GM23248 (cell line): ENCODE data around the gene ANKH.

Source experiments
- EZH2 ChIP-seq: fragments of 200-600 bp; sonication (generic); IDR thresholded peaks from 2 replicates; pipeline ENCODE4 v1.6.1; 2018; ENCODE audit warnings: antibody characterized with exemption, mild to moderate bottlenecking; ENCODE audit not compliant: insufficient read depth, poor library complexity, severe bottlenecking
- EZH2phosphoT487 ChIP-seq: fragments of 200-600 bp; sonication (generic); IDR thresholded peaks from 2 replicates; pipeline ENCODE4 v1.6.1; 2018; ENCODE audit warnings: antibody characterized with exemption, moderate library complexity, mild to moderate bottlenecking, low read depth; ENCODE audit not compliant: insufficient read depth

- TF ChIP-seq EZH2 (no peak), EZH2phosphoT487 (no peak)
Measured at GRCh38 chr5:14876095-14876494, 4.5 kb upstream of the ANKH start.
